OCI-LY3 (cell line): ENCODE data around the gene DNAJC9.

ENCODE experiments used
- CTCF ChIP-seq: fragments of 200-600, 300-600 bp; sonication (generic); IDR thresholded peaks from 2 replicates; pipeline ENCODE4 v1.5.1; 2014; ENCODE audit warnings: antibody characterized with exemption, low read length, low read depth
- EZH2phosphoT487 ChIP-seq: fragments of 200-600 bp; shearing (Covaris generic); IDR thresholded peaks from 2 replicates; pipeline ENCODE4 v1.6.1; 2018; ENCODE audit warnings: antibody characterized with exemption, mixed run types, low read depth

- TF ChIP-seq EZH2phosphoT487 (no peak), CTCF (no peak)
These were observed 17.5 kb downstream of the DNAJC9 start for GRCh38 chr10:73229567-73229966.
